B cell (primary cell): ENCODE data around the gene NAA40. TPM values are rescaled to one million over a fixed set of nuclear protein-coding genes. Genes with fewer than 3 reads are reported as not detected.

Experiments used
- ATAC-seq: fragments of 200-7000 bp; cut with Tn5 transposase; one replicate; pipeline ENCODE4 v1.10.0; 2021; ENCODE audit warnings: low read depth, mild to moderate bottlenecking, moderate number of reproducible peaks, moderate library complexity
- CTCF ChIA-PET: fragments of 350-600 bp; sonication (Branson Sonifier 250); formaldehyde crosslinking; loops from one replicate; lab custom pipeline; 2021; ENCODE audit warnings: antibody characterized with exemption, inconsistent platforms; lab: Charles Lee
- POLR2A ChIA-PET: fragments of 350-600 bp; sonication (Branson Sonifier 250); formaldehyde crosslinking; loops from one replicate; lab custom pipeline; 2021; ENCODE audit warnings: antibody characterized with exemption; lab: Charles Lee
- DNase-seq: peaks from one replicate; pipeline ENCODE4 v3.0.0; 2013
- H2AFZ ChIP-seq: 2 replicates; pipeline ENCODE4 v1.6.1; 2012; ENCODE audit warnings: mild to moderate bottlenecking, low read depth, low read length; ENCODE audit not compliant: insufficient read depth, poor library complexity, severe bottlenecking
- H3K27ac ChIP-seq, 2 donors: 1 replicate in 1 of 2; 2 replicates in 1 of 2; pipeline ENCODE4 v1.5.1; 2012 to 2013; ENCODE audit warnings: low read length in 2 of 2, mild to moderate bottlenecking in 2 of 2, moderate library complexity in 1 of 2
- H3K27me3 ChIP-seq, 4 experiments: fragments of 200-600 bp in 1 of 4; sonication (generic) in 1 of 4; replicated peaks in 1 of 4; 1 replicate in 2 of 4; 2 replicates in 2 of 4; pipeline versions ENCODE4 v1.6.1 to v1.7.0; 2013 to 2016; ENCODE audit warnings: low read length in 3 of 4, mild to moderate bottlenecking in 2 of 4, mixed read lengths in 1 of 4, moderate library complexity in 1 of 4; ENCODE audit not compliant: insufficient read depth in 4 of 4, control insufficient read depth in 3 of 4; ENCODE audit errors: control extremely low read depth in 1 of 4
- H3K36me3 ChIP-seq, 2 experiments: replicated peaks in 1 of 2; 1 replicate in 1 of 2; 2 replicates in 1 of 2; pipeline versions ENCODE4 v1.6.1 to v1.7.1; 2013; ENCODE audit warnings: low read length in 1 of 2; ENCODE audit not compliant: insufficient read depth in 2 of 2, control insufficient read depth in 1 of 2; ENCODE audit errors: control extremely low read depth in 1 of 2, extremely low read depth in 1 of 2
- H3K4me1 ChIP-seq, 2 donors: fragments of 200-600 bp in 1 of 2; sonication (generic) in 1 of 2; 1 replicate in 1 of 2; 2 replicates in 1 of 2; pipeline versions ENCODE4 v1.5.1 to v1.6.1; 2013 to 2017; ENCODE audit warnings: low read length in 2 of 2; ENCODE audit not compliant: control insufficient read depth in 2 of 2, insufficient read depth in 2 of 2
- H3K4me2 ChIP-seq: replicated peaks from 2 replicates; pipeline ENCODE3; 2012; ENCODE audit warnings: mild to moderate bottlenecking, low read depth, low read length; ENCODE audit not compliant: poor library complexity, severe bottlenecking
- H3K4me3 ChIP-seq, 5 experiments: fragments of 200-600 bp in 1 of 5; sonication (generic) in 1 of 5; 1 replicate in 3 of 5; 2 replicates in 2 of 5; pipeline versions ENCODE4 v1.5.1 to v1.7.0; 2011 to 2016; ENCODE audit warnings: low read length in 4 of 5, mild to moderate bottlenecking in 4 of 5, low read depth in 2 of 5, control low read depth in 1 of 5, moderate library complexity in 1 of 5; ENCODE audit not compliant: insufficient read depth in 1 of 5; ENCODE audit errors: control extremely low read depth in 1 of 5, extremely low read depth in 1 of 5
- H3K79me2 ChIP-seq: fragments of 200-600 bp; sonication (generic); one replicate; pipeline ENCODE4 v1.6.0; 2016; ENCODE audit warnings: low read length; ENCODE audit not compliant: control insufficient read depth, insufficient read depth
- H3K9ac ChIP-seq: fragments of 200-600 bp; sonication (generic); 2 replicates; pipeline ENCODE4 v1.6.1; 2017; ENCODE audit warnings: mild to moderate bottlenecking, low read length, moderate library complexity
- H3K9me3 ChIP-seq, 3 donors: one replicate each; pipeline versions ENCODE4 v1.6.1 to v1.7.1; 2013; ENCODE audit warnings: low read length in 2 of 3; ENCODE audit not compliant: control insufficient read depth in 2 of 3, insufficient read depth in 1 of 3; ENCODE audit errors: control extremely low read depth in 1 of 3
- H4K20me1 ChIP-seq: 2 replicates; pipeline ENCODE4 v1.6.0; 2012; ENCODE audit warnings: mild to moderate bottlenecking, low read length; ENCODE audit not compliant: insufficient read depth, control insufficient read depth, poor library complexity, severe bottlenecking
- H3K27ac Mint-ChIP-seq: one replicate; pipeline ENCODE4 v1.8.0; 2021; ENCODE audit warnings: mixed read lengths
- H3K27me3 Mint-ChIP-seq: one replicate; pipeline ENCODE4 v1.8.0; 2021; ENCODE audit warnings: mixed read lengths
- H3K4me1 Mint-ChIP-seq: one replicate; pipeline ENCODE4 v1.8.0; 2021; ENCODE audit warnings: mixed read lengths
- H3K4me3 Mint-ChIP-seq: one replicate; pipeline ENCODE4 v1.8.0; 2021; ENCODE audit warnings: mixed read lengths
- H3K9me3 Mint-ChIP-seq: one replicate; pipeline ENCODE4 v1.8.0; 2022; ENCODE audit warnings: mixed read lengths; ENCODE audit not compliant: insufficient read depth
- CTCF ChIP-seq: fragments of 200-600 bp; IDR thresholded peaks from one replicate; pipeline ENCODE4 v1.8.0; 2022; ENCODE audit warnings: antibody characterized with exemption, mild to moderate bottlenecking
- EZH2 ChIP-seq: IDR thresholded peaks from 2 replicates; pipeline ENCODE4 v1.6.1; 2012; ENCODE audit warnings: borderline replicate concordance, low read depth, mild to moderate bottlenecking, moderate library complexity, low read length; ENCODE audit not compliant: insufficient read depth, poor library complexity, severe bottlenecking
- WGBS: methylation state at CpG from one replicate; pipeline ENCODE4 v1.1.5; 2013; ENCODE audit warnings: missing lambda C conversion rate; ENCODE audit not compliant: insufficient coverage; 5-methylcytosine and 5-hydroxymethylcytosine counted together
- intact Hi-C: fragments of 100-400 bp; cut with micrococcal nuclease; formaldehyde crosslinking; loops from one replicate; pipeline ENCODE4 v1.10.0; 2022
- polyA plus RNA-seq: library from polyadenylated mRNA; depleted of rRNA; stranded (reverse); fragments of >200 nt; gene quantifications from 2 replicates; pipeline ENCODE4 v1.2.3, GENCODE V29; 2012
- small RNA-seq: library from RNA; depleted of rRNA; stranded (forward); fragments of <200 nt; gene quantifications from one replicate; pipeline ENCODE3, GENCODE V24; 2012; ENCODE audit warnings: low replicate concordance, low read depth; ENCODE audit not compliant: insufficient read length
- total RNA-seq, 2 donors: library from RNA; stranded (reverse); fragments of 120-200 nt in 1 of 2; gene quantifications; 1 replicate in 1 of 2; 2 replicates in 1 of 2; pipeline versions ENCODE4 v1.2.3 to v1.2.4, GENCODE V29; 2013 to 2022

Gene NAA40
- total and polyA plus RNA-seq, 2 donors (not counting 1 experiment from before 2014, with no cell fraction given): 41.3 to 47.7 TPM

DNA sequence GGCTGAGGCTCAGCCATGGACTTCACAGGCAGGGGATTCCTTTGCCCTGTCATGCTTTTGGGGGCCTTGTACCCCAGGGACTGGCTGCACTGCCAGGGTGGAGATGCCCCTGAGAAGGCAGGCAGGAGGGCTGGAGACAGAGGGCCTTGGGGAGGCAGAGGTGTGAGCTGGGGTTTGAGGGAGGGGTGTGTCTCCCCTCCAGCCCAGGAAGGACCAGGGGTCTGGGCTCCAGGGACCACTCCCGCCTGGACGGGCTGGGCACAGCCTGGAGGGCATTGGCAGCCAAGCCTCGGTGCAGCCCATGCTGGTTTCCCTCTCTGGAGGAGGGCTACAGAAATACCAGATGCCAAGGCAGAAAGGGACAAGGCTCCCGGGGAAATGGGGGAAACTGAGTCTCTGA lies 66.9 kb downstream of the NAA40 start:
- intact Hi-C loops: no loop called here
- CTCF ChIA-PET: no interaction called here

GRCh38 chr11:64006398-64006797 lies 67.6 kb downstream of the NAA40 start:
- intact Hi-C loops: no loop called here
- H3K4me3 Mint-ChIP-seq: no peak overlapping the region

More for the DNA sequence above, 66.9 kb downstream of the NAA40 start:
- WGBS: 92% methylated on average over 3 of the region's 4 CpGs
- no peaks in the 10 kb centered on the region for H3K36me3 ChIP-seq
- H3K4me1 ChIP-seq: peaks cover 20 to 21% of the 10 kb centered on the region in 2 donors
- no peaks in the 10 kb centered on the region for H3K9me3 Mint-ChIP-seq
- peaks cover 0 to 40% (median 18%) of the 10 kb centered on the region in 4 experiments for H3K27me3 ChIP-seq
- DNase-seq (no peak), ATAC-seq (no peak)
- H3K9ac ChIP-seq: no peak overlapping the region
- no peak overlapping the region for H2AFZ ChIP-seq
- no peak overlapping the region for H3K4me3 Mint-ChIP-seq
- H3K27ac Mint-ChIP-seq: no peak overlapping the region
- no peak overlapping the region for H3K27ac ChIP-seq
- H3K27me3 Mint-ChIP-seq: peaks cover 30% of the 10 kb centered on the region
- H3K4me2 ChIP-seq: no peak overlapping the region
- H3K4me3 ChIP-seq: no peak overlapping the region
- no peaks in the 10 kb centered on the region for H4K20me1 ChIP-seq
- no peaks in the 10 kb centered on the region for H3K79me2 ChIP-seq
- peaks cover 12% of the 10 kb centered on the region for H3K4me1 Mint-ChIP-seq
- TF ChIP-seq CTCF: no peak
- TF ChIP-seq EZH2: no peak
- H3K9me3 ChIP-seq: peaks cover 0 to 23% (median 0%) of the 10 kb centered on the region in 3 donors
- POLR2A ChIA-PET: no interaction called here

More at GRCh38 chr11:64006398-64006797, 67.6 kb downstream of the NAA40 start:
- Histone ChIP-seq H3K4me3 (no peak overlapping the region), H4K20me1 (no peaks in the 10 kb centered on the region), H3K27ac (no peak overlapping the region), H3K36me3 (no peaks in the 10 kb centered on the region), H3K4me2 (no peak overlapping the region), H3K79me2 (no peaks in the 10 kb centered on the region), H3K4me1 (peaks cover 15 to 16% of the 10 kb centered on the region in 2 donors), H3K9ac (no peak overlapping the region), H3K27me3 (peaks cover 0 to 40% (median 15%) of the 10 kb centered on the region in 4 experiments), H2AFZ (no peak overlapping the region), H3K9me3 (peaks cover 0 to 30% (median 0%) of the 10 kb centered on the region in 3 donors)
- 67% methylated on average over 7 of the region's 12 CpGs for WGBS
- peaks cover 30% of the 10 kb centered on the region for H3K27me3 Mint-ChIP-seq
- H3K9me3 Mint-ChIP-seq: no peaks in the 10 kb centered on the region
- ATAC-seq: no peak
- DNase-seq: no peak
- no peak overlapping the region for H3K27ac Mint-ChIP-seq
- no peak for TF ChIP-seq CTCF
- TF ChIP-seq EZH2: no peak
- ChIA-PET CTCF (interaction anchor here (1.1 kb wide), 1 partner anchor 141 kb away, joined by 4 read pairs; no protein-coding TSS in a partner anchor), POLR2A (no interaction called here)
- peaks cover 11% of the 10 kb centered on the region for H3K4me1 Mint-ChIP-seq

Small RNAs within 50 kb of the gene (small RNA-seq; reads per million reads assigned to genes)
- gene RNU6-45P: not detected

Other genes starting within 250 kb of the NAA40 start
- gene ZFTA, start 170.2 kb upstream of the NAA40 start, total RNA-seq: 11.8 and 13.3 TPM in 2 replicates
- gene ZFTA, start 170.2 kb upstream of the NAA40 start, polyA plus RNA-seq: 3.4 and 5.6 TPM in 2 replicates
- 23.9 and 27.5 TPM in 2 replicates for gene SPINDOC, start 125.5 kb upstream of the NAA40 start, total RNA-seq
- gene SPINDOC, start 125.5 kb upstream of the NAA40 start, polyA plus RNA-seq: 9.6 and 10.5 TPM in 2 replicates
- 55.9 and 58.1 TPM in 2 replicates for gene MARK2, start 99.9 kb upstream of the NAA40 start, total RNA-seq
- 46.4 and 47.2 TPM in 2 replicates for gene MARK2, start 99.9 kb upstream of the NAA40 start, polyA plus RNA-seq
- gene RCOR2, start 21.8 kb upstream of the NAA40 start, total RNA-seq: not detected in 2 replicates
- not detected in 2 replicates for gene RCOR2, start 21.8 kb upstream of the NAA40 start, polyA plus RNA-seq
- gene COX8A, start 35.6 kb downstream of the NAA40 start, total RNA-seq: 92.6 and 99.0 TPM in 2 replicates
- 171 and 244 TPM in 2 replicates for gene COX8A, start 35.6 kb downstream of the NAA40 start, polyA plus RNA-seq
- gene OTUB1, start 47.4 kb downstream of the NAA40 start, total RNA-seq: 71.0 and 78.2 TPM in 2 replicates
- gene OTUB1, start 47.4 kb downstream of the NAA40 start, polyA plus RNA-seq: 93.4 and 119 TPM in 2 replicates
- gene FLRT1, start 96.9 kb downstream of the NAA40 start, total RNA-seq: not detected in 2 replicates
- not detected in 2 replicates for gene FLRT1, start 96.9 kb downstream of the NAA40 start, polyA plus RNA-seq
- 6.8 and 8.6 TPM in 2 replicates for gene MACROD1, start 227.1 kb downstream of the NAA40 start, total RNA-seq
- 2.7 and 3.6 TPM in 2 replicates for gene MACROD1, start 227.1 kb downstream of the NAA40 start, polyA plus RNA-seq
- 78.7 and 87.8 TPM in 2 replicates for gene STIP1, start 247.2 kb downstream of the NAA40 start, total RNA-seq
- 42.1 and 49.8 TPM in 2 replicates for gene STIP1, start 247.2 kb downstream of the NAA40 start, polyA plus RNA-seq